ENCODE data around the gene RNF41.

DNA sequence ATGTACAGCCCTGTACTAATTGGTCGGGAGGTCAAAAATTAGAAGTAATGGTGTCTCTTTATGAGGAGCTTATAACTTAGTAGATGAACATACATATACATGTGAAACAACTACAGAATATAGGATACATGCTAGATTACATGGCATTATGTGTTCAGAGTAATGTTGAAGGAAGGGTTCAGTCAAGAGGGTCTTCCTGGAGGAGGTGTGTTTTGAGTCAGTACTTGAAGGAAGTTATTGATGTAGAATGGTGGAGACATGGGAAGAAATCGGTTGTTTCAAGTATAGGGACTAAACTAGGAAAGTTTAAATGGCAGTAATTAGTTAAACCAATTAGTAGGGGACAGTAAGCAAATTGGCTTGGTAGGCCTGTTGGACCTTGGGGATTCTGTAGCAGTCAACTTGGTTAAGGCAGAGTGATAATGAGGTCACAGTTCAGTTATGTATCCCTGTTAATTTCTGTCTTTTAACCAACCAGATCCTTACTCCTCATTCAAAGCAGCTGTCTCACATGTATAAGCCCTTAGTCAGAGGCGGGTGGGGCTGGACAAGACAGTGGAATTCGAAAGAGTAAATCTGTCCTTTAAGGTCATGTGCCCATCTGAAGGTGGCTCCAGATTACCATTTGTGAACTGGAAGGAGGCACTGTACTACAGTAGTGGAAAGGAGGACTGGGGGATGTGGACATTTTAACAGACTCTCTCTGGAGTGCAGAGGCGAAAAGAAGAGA, 39.9 kb upstream of the RNF41 start:
- TF ChIP-seq, protein P1, sequence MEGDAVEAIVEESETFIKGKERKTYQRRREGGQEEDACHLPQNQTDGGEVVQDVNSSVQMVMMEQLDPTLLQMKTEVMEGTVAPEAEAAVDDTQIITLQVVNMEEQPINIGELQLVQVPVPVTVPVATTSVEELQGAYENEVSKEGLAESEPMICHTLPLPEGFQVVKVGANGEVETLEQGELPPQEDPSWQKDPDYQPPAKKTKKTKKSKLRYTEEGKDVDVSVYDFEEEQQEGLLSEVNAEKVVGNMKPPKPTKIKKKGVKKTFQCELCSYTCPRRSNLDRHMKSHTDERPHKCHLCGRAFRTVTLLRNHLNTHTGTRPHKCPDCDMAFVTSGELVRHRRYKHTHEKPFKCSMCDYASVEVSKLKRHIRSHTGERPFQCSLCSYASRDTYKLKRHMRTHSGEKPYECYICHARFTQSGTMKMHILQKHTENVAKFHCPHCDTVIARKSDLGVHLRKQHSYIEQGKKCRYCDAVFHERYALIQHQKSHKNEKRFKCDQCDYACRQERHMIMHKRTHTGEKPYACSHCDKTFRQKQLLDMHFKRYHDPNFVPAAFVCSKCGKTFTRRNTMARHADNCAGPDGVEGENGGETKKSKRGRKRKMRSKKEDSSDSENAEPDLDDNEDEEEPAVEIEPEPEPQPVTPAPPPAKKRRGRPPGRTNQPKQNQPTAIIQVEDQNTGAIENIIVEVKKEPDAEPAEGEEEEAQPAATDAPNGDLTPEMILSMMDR (IDR thresholded peaks at IDR 0.05) = no peak
- no peak for TF ChIP-seq POLR2A (IDR thresholded peaks at IDR 0.05)

Data from heart left ventricle (tissue), 13 donors.